ENCODE data around the gene UQCC5.

DNA sequence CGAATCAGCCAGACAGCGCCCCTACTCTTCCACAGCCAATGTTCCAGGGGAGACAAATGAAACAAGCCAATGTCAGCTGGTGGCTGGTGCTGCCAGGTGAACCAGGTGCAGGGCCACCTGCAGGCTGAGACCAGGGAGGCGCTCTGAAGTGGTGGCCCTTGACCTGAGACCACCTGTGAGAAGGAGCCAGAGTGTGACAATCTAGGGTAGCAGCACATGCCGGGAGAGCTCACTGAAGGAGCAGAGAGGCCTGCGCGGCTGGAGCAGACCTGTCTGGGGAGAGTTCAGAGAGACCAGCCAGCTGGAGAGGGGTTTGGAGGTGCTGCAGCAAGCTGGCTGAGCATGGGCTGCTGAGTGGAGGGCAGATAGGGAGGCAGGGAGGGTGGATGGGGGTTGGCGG lies 42.0 kb upstream of the UQCC5 start:
- TF ChIP-seq, protein P1, sequence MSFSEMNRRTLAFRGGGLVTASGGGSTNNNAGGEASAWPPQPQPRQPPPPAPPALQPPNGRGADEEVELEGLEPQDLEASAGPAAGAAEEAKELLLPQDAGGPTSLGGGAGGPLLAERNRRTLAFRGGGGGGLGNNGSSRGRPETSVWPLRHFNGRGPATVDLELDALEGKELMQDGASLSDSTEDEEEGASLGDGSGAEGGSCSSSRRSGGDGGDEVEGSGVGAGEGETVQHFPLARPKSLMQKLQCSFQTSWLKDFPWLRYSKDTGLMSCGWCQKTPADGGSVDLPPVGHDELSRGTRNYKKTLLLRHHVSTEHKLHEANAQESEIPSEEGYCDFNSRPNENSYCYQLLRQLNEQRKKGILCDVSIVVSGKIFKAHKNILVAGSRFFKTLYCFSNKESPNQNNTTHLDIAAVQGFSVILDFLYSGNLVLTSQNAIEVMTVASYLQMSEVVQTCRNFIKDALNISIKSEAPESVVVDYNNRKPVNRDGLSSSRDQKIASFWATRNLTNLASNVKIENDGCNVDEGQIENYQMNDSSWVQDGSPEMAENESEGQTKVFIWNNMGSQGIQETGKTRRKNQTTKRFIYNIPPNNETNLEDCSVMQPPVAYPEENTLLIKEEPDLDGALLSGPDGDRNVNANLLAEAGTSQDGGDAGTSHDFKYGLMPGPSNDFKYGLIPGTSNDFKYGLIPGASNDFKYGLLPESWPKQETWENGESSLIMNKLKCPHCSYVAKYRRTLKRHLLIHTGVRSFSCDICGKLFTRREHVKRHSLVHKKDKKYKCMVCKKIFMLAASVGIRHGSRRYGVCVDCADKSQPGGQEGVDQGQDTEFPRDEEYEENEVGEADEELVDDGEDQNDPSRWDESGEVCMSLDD (tag by site-specific recombination; IDR thresholded peaks at IDR 0.05): no peak
- TF ChIP-seq ZNF664 (tag by site-specific recombination; IDR thresholded peaks at IDR 0.05) (no peak), ZNF292 (tag by site-specific recombination; IDR thresholded peaks at IDR 0.05; ENCODE audit: borderline replicate concordance, low read depth) (no peak), ZNF37A (tag by site-specific recombination; IDR thresholded peaks at IDR 0.05) (no peak), ZNF624 (tag by site-specific recombination; IDR thresholded peaks at IDR 0.05) (no peak), ZNF138 (tag by site-specific recombination; IDR thresholded peaks at IDR 0.05; ENCODE audit: borderline replicate concordance) (no peak)
- TF ChIP-seq, protein P2, sequence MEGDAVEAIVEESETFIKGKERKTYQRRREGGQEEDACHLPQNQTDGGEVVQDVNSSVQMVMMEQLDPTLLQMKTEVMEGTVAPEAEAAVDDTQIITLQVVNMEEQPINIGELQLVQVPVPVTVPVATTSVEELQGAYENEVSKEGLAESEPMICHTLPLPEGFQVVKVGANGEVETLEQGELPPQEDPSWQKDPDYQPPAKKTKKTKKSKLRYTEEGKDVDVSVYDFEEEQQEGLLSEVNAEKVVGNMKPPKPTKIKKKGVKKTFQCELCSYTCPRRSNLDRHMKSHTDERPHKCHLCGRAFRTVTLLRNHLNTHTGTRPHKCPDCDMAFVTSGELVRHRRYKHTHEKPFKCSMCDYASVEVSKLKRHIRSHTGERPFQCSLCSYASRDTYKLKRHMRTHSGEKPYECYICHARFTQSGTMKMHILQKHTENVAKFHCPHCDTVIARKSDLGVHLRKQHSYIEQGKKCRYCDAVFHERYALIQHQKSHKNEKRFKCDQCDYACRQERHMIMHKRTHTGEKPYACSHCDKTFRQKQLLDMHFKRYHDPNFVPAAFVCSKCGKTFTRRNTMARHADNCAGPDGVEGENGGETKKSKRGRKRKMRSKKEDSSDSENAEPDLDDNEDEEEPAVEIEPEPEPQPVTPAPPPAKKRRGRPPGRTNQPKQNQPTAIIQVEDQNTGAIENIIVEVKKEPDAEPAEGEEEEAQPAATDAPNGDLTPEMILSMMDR (tag by site-specific recombination; IDR thresholded peaks at IDR 0.05): no peak
- TF ChIP-seq, protein P3, sequence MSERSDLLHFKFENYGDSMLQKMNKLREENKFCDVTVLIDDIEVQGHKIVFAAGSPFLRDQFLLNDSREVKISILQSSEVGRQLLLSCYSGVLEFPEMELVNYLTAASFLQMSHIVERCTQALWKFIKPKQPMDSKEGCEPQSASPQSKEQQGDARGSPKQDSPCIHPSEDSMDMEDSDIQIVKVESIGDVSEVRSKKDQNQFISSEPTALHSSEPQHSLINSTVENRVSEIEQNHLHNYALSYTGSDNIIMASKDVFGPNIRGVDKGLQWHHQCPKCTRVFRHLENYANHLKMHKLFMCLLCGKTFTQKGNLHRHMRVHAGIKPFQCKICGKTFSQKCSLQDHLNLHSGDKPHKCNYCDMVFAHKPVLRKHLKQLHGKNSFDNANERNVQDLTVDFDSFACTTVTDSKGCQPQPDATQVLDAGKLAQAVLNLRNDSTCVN (tag by site-specific recombination; optimal IDR thresholded peaks at IDR 0.05): no peak
- TF ChIP-seq, protein P4, sequence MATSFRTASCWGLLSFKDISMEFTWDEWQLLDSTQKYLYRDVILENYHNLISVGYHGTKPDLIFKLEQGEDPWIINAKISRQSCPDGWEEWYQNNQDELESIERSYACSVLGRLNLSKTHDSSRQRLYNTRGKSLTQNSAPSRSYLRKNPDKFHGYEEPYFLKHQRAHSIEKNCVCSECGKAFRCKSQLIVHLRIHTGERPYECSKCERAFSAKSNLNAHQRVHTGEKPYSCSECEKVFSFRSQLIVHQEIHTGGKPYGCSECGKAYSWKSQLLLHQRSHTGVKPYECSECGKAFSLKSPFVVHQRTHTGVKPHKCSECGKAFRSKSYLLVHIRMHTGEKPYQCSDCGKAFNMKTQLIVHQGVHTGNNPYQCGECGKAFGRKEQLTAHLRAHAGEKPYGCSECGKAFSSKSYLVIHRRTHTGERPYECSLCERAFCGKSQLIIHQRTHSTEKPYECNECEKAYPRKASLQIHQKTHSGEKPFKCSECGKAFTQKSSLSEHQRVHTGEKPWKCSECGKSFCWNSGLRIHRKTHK (tag by site-specific recombination; IDR thresholded peaks at IDR 0.05): no peak
